Measurements from ENCODE around the gene PRLH.

PRLH gene

DNA sequence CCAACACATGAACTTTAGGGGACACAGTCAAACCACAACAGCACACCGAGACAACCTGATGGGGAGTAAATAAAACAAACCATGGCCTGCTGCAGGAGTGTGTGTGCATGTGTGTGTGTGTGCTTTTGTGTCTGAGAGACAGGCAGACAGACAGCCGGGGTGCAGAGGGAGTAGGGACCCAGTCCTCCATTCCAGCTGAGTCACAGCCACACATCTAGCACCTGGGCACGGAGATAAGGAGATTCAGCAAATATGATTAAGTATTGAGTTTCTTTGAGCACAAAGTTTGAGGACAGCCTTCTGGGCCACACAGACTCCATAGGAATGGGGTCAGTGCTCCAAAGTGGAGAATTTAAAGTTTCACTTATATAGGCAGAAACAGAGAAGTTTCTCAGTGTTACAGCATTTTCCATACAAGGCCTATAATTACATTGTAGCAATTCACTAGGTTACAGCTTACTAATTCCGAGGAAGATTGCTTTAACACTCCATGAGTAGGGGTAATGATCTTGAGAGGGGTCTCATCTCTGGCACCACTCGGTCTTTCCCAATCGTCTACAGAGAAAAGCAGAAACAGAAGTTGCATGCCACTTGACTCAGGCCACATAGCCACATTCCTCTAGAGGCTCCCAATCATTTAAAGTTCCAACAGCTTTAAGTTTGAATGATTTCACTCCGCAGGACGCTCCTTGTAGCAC lies 30.8 kb upstream of the PRLH start:
- H3K4me3 Mint-ChIP-seq: no peak overlapping the region
- ATAC-seq: no peak

DNA sequence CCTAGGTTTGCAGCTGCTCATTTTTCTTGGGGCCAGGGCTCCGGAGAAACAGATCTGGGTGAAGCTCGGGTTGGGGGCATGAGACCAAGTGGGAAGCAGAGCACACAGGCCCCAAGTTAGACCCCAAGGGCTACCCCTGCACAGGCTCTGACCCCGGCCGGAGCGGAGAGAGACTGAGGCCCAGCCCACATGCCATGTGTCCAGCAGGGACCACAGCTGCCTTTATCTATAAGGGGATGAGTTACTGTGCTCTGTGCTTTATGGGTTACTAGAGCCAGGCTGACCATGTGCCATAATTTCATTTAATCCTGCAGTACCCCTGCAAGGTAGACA lies 30.3 kb upstream of the PRLH start:
- DNase-seq (ENCODE audit: low spot score in 2 of 2) (no peak), ATAC-seq (no peak)
- Mint-ChIP-seq H3K36me3 (no peaks in the 10 kb centered on the region), H3K4me1 (no peaks in the 10 kb centered on the region), H3K27ac (no peak overlapping the region), H3K9me3 (no peaks in the 10 kb centered on the region), H3K4me3 (no peak overlapping the region)

More for the DNA sequence above, 30.8 kb upstream of the PRLH start:
- Mint-ChIP-seq H3K9me3 (no peaks in the 10 kb centered on the region), H3K36me3 (no peaks in the 10 kb centered on the region), H3K27ac (no peak overlapping the region), H3K4me1 (no peaks in the 10 kb centered on the region)
- no peak for DNase-seq (ENCODE audit: low spot score in 2 of 2)

DNA sequence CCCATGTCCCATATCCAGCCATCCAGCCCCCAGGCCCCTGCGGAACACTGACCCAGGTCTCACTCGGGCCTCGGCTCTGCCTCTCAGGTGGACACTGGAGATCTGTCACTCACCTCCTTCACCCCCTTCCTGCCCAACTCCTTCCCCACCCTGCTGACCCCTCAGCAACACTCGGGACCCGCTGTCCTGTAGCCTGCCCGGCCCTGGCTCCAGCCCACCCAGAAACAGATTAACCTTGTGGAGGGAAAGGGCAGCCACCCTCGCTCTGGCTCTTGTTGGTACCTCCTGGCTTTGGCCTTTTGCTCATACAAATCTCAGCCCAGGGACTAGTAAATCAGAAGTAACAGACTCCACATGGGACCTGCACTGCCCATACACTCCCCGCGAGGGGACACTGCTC lies 29.8 kb upstream of the PRLH start:
- no peak overlapping the region for H3K27ac Mint-ChIP-seq
- ATAC-seq (no peak), DNase-seq (ENCODE audit: low spot score in 2 of 2) (no peak)
- H3K9me3 Mint-ChIP-seq: no peaks in the 10 kb centered on the region
- H3K4me1 Mint-ChIP-seq: peaks cover 2% of the 10 kb centered on the region
- no peaks in the 10 kb centered on the region for H3K36me3 Mint-ChIP-seq
- no peak overlapping the region for H3K4me3 Mint-ChIP-seq

DNA sequence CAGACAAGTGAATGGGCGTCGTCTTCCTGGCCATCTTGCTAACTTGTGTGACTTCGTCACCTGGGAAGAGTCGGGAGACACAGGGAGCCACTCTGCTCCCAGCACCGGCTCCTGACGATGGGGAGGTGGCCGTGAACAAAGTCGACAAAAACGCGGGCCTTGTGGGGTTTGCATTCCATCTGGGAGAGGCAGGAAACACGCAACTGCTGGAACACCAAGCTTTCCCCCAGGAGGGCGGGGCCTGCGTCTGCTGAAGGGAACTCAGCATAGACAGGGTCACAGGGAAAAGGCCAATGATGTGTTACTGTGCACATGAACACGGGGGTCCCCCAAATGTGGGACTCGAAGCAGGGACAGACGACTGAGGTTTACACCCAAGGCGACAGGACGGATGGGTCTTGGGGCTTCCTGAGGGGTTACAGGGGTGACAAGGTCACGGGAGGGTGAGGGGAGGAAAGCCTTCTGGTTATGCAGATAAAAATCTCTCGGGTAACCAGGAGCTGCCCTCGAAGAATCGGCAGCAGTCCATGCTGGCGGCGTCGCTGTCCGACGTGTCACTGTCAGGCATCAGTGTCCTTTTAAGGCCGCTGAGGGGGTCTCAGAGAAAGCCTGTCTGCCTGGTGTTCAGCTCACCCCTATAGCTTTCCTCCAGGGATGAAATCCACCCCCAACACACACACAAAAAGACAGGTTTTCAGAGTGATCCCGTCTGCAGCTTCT lies 28.2 kb upstream of the PRLH start:
- ATAC-seq (no peak), DNase-seq (ENCODE audit: low spot score in 2 of 2) (no peak)
- Mint-ChIP-seq H3K4me3 (no peak overlapping the region), H3K36me3 (no peaks in the 10 kb centered on the region), H3K27ac (no peak overlapping the region), H3K9me3 (no peaks in the 10 kb centered on the region), H3K4me1 (peaks cover 5% of the 10 kb centered on the region)

DNA sequence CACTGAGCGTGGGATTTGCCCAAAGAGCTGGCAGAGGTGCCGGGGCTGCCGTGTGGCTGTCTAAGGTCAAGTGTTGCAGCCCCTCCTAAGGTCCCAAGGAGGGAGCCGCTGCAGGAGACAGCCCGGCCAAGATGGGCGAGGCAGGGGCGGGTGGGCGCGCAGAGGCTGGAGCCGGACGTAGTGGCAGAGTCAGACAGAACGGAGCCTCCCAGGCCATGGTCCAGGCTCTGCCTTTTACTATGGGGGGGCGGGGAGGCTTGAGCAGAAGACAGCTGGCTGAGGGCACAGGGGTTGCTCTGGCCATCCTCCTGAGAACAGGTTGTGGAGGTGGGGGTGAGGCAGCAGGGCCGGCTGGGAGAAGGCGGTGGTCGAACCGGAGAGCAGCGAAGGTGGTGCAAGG lies 27.5 kb upstream of the PRLH start:
- Mint-ChIP-seq H3K36me3 (no peaks in the 10 kb centered on the region), H3K9me3 (no peaks in the 10 kb centered on the region), H3K27ac (no peak overlapping the region), H3K4me3 (no peak overlapping the region), H3K4me1 (peaks cover 5% of the 10 kb centered on the region)
- DNase-seq (ENCODE audit: low spot score in 2 of 2) (no peak), ATAC-seq (no peak)

DNA sequence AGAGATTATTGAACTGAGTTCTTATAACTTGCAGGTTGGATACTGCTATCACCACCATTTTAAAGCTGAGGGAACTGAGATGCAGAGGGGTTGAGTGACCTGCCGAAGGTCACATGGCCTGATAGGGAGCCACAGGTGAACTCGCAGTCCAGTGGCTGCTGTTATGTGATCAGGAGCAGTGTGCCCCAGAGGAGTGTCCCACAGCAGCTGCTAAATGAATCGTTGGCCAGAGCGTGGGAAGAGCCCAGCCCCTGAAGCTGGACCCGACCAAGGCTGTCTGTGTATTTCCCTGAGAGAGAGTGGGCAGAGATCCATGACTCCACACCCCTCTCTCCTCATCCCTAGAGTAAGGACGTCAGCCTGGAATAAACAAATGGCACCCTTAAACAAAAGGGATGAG lies 26.7 kb upstream of the PRLH start:
- Mint-ChIP-seq H3K36me3 (no peaks in the 10 kb centered on the region), H3K27ac (no peak overlapping the region), H3K4me1 (peaks cover 5% of the 10 kb centered on the region), H3K4me3 (no peak overlapping the region), H3K9me3 (no peaks in the 10 kb centered on the region)
- DNase-seq (ENCODE audit: low spot score in 2 of 2) (no peak), ATAC-seq (no peak)

DNA sequence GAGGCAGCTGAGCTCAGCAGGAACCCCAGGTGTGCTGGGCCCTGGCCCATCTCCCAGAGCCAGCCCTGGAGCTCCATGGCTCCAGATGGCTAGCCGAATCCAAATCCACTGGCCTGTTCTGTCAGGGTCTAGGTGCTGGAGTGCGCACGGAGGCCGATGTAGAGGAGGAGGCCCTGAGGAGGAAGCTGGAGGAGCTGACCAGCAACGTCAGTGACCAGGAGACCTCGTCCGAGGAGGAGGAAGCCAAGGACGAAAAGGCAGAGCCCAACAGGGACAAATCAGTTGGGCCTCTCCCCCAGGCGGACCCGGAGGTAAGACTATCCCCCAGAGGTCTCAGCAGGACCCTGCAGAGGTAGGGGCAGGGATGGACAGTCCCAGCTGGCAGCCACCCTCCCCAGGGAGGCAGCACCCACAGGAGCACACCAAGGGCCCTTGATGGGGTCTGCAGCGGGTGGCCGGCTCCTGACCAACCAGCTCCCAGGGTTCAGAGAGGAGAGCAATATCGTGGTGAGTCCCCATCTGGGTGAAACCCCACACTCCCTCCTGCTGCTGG lies 26.1 kb upstream of the PRLH start:
- H3K36me3 Mint-ChIP-seq: no peaks in the 10 kb centered on the region
- no peak overlapping the region for H3K4me3 Mint-ChIP-seq
- H3K4me1 Mint-ChIP-seq: peaks cover 5% of the 10 kb centered on the region
- DNase-seq (ENCODE audit: low spot score in 2 of 2): no peak
- peak; percentile 13 for ATAC-seq
- H3K9me3 Mint-ChIP-seq: no peaks in the 10 kb centered on the region
- H3K27ac Mint-ChIP-seq: no peak overlapping the region

DNA sequence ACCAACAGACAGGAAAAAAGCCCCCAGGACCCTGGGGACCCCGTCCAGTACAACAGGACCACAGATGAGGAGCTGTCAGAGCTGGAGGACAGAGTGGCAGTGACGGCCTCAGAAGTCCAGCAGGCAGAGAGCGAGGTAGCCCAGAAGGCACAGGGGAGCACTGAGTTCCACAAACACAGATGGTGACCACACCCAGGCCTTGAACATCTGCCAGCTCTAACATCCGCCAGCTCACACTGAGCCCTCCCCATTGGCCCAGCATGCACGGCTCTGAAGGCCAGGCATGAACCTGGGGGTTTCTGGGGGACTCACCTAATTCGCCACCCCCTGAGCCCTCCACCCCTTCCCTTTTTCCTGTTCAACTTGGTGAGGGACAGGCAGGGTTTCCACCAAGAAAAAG lies 25.6 kb upstream of the PRLH start:
- no peak for ATAC-seq
- peaks cover 5% of the 10 kb centered on the region for H3K4me1 Mint-ChIP-seq
- DNase-seq (ENCODE audit: low spot score in 2 of 2): no peak

DNA sequence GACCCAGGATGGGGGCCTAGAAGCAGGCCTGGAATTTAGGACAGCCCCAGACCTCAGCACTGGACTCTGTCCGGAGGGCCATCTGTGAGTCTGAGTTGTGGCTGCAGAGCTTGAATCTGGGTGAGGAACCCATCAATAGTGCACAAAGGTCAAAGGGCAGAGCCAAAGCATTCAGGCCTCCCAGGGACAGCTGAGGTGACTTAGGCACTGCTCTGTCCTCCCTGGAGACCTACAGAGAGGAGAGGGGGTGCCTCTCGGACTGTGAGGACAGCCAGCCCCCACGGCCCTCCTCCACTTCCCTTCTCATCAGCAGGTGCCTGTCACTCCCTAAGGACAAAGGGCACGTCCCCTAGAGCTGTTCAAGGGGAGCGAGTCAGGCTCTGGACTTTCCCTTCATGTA lies 25.1 kb upstream of the PRLH start:
- Mint-ChIP-seq H3K9me3 (no peaks in the 10 kb centered on the region), H3K27ac (peak overlapping the region; percentile 48), H3K4me3 (no peak overlapping the region), H3K36me3 (no peaks in the 10 kb centered on the region), H3K4me1 (peaks cover 5% of the 10 kb centered on the region)
- ATAC-seq (no peak), DNase-seq (ENCODE audit: low spot score in 2 of 2) (no peak)

More for the DNA sequence above, 25.6 kb upstream of the PRLH start:
- H3K4me3 Mint-ChIP-seq: no peak overlapping the region
- H3K27ac Mint-ChIP-seq: no peak overlapping the region
- H3K36me3 Mint-ChIP-seq: no peaks in the 10 kb centered on the region
- no peaks in the 10 kb centered on the region for H3K9me3 Mint-ChIP-seq

DNA sequence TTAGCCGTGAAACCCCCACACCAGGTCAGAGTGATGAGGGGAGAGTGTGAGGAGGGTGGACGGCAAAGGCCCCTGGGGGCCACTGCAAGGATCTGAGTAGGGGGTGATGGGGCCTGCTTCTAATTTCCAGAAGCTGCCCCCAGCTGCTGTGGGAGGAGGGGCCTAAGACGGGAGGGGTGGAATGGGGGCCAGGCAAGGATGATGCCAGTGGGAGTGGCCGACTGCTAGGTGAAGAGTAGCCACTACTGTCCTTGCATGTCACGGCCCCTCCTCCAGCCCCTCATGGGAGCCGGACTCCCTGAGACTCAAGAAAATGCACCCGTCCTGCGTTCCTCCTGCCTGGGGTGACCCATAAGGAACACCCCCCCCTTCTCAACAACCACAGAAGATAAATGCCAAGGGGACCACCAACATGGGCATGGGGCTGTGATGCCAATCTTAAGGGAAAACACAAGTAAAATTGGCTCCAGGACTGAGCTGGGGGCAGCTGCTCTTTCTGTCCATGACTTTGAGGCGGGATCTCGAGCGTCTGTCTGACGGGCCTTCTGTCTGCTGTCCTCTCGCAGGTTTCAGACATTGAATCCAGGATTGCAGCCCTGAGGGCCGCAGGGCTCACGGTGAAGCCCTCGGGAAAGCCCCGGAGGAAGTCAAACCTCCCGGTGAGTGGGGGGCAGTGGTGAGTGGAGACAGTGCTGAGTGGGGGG lies 24.2 kb upstream of the PRLH start:
- Mint-ChIP-seq H3K4me1 (peaks cover 5% of the 10 kb centered on the region), H3K27ac (no peak overlapping the region), H3K9me3 (no peaks in the 10 kb centered on the region), H3K4me3 (no peak overlapping the region), H3K36me3 (no peaks in the 10 kb centered on the region)
- no peak for ATAC-seq
- DNase-seq (ENCODE audit: low spot score in 2 of 2): no peak

DNA sequence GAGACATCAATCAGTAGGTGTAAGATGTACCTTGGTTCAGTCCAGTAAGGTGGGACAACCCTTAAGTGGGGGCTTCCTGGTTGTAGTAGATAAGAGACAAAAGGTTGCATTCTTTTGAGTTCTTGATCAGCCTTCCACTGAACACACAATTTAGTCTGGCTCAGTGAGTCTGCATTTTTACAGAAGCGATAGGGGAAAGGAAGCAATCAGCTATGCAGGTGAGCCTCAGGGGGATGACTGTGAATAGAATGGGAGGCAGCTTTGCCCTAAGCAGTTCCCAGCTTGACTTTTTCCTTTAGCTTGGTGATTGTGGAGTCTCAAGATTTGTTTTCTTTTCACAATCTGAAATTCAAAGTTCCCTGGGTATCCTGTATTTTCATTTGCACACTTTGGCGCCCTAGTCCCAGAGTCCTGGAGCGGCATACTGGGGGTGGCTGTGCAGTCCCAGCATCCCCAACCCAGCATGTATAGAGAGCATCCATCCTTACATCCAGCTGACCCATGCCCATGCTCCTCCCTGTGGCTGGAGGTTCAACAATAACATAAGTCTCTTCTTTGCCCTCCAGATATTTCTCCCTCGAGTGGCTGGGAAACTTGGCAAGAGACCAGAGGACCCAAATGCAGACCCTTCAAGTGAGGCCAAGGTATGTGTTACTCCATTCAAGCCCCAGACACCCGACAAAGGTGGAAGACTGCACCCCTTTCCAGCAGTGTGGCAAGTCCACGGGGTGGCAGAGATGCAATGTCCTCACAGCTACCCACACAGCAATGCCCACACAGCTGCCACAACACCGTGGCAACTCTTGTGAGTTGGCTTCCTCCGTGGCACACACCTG lies 20.1 kb upstream of the PRLH start:
- H3K4me3 Mint-ChIP-seq: no peak overlapping the region
- DNase-seq (ENCODE audit: low spot score in 2 of 2): no peak
- no peak overlapping the region for H3K27ac Mint-ChIP-seq
- H3K9me3 Mint-ChIP-seq: no peaks in the 10 kb centered on the region
- peak; percentile 52 for ATAC-seq
- H3K36me3 Mint-ChIP-seq: no peaks in the 10 kb centered on the region
- peaks cover 5% of the 10 kb centered on the region for H3K4me1 Mint-ChIP-seq

DNA sequence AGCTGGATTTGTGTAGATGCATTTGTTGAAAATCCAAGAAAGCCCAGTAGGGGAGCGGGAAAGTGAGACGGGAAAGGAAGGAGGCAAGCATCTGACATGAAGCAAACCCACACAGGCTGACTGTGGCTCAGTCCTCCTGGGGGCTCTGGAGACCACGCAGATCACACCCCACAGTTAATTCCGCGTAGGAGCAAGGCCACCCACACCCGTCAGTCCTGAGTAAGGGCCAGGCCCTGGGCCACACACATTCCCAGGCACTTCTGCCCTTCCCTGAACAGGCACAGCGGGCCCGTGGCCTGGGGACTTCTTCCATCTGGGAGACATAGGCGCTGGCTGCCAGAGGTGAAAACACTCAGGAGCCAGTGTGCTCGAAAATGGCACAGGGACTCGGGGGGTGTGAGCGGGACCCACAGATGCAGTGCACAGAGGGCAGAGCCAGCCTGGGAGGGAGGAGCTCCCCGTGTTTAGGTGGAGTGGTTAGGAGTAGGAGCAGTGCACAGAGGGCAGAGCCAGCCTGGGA lies 19.4 kb upstream of the PRLH start:
- H3K27ac Mint-ChIP-seq: no peak overlapping the region
- H3K4me3 Mint-ChIP-seq: no peak overlapping the region
- no peaks in the 10 kb centered on the region for H3K9me3 Mint-ChIP-seq
- DNase-seq (ENCODE audit: low spot score in 2 of 2) (no peak), ATAC-seq (peak; percentile 36)
- H3K36me3 Mint-ChIP-seq: no peaks in the 10 kb centered on the region
- H3K4me1 Mint-ChIP-seq: no peaks in the 10 kb centered on the region

DNA sequence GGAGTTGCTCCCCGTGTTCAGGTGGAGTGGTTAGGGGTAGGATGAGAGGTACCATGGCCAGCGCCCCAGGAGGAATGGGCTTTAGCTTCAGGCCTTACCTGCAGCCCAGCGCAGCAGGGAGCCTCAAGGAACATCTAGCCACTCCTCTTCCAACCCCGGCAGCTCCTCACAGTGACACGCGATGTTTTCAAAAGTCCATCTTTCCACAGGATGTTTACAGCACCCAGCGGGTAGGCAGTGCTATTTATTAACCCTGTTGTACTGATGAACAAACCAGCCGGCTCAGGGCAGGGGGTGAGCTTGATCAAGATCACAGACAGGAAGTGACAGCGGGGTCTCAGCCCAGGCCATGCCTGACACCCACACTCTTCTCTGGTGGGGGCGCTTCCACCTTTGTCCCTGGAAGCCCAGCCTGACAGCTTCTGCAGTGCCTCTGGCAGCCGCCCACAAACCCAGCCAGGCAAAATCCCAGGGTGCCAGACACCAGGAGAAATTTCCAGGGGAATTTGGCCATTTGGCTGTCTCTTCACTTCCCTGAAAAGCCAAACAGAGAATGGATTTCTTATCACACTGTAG lies 18.4 kb upstream of the PRLH start:
- Mint-ChIP-seq H3K4me3 (no peak overlapping the region), H3K9me3 (no peaks in the 10 kb centered on the region), H3K36me3 (no peaks in the 10 kb centered on the region), H3K4me1 (no peaks in the 10 kb centered on the region), H3K27ac (no peak overlapping the region)
- no peak for DNase-seq (ENCODE audit: low spot score in 2 of 2)
- ATAC-seq: no peak

DNA sequence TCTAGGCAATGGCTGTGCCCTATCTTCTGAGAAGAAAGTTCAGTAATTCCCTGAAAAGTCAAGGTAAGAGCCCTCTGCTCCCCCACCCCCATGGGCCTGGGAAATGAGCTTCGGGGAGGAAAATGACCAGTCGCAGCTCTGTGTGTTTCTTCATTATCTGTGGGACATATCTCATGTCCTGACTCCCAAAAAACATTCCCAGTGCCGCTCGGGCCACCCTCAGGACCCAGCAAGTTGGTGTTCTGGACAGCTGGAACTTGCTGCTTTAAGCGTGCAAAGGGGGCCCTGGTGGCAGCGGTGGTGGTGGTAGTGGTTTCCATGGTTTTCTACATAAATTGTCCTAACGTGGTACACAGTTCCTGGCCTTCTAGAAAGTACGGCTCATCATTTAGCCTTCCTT lies 17.2 kb upstream of the PRLH start:
- no peaks in the 10 kb centered on the region for H3K4me1 Mint-ChIP-seq
- no peaks in the 10 kb centered on the region for H3K9me3 Mint-ChIP-seq
- no peaks in the 10 kb centered on the region for H3K36me3 Mint-ChIP-seq
- ATAC-seq: no peak
- no peak for DNase-seq (ENCODE audit: low spot score in 2 of 2)
- no peak overlapping the region for H3K27ac Mint-ChIP-seq
- H3K4me3 Mint-ChIP-seq: no peak overlapping the region
